Osteoblast (primary cell): ENCODE data around the gene C11orf97. TPM values are rescaled to one million over a fixed set of nuclear protein-coding genes. Genes with fewer than 3 reads are reported as not detected.

ENCODE experiments used
- DNase-seq: peaks from one replicate; pipeline ENCODE4 v3.0.0; 2011; ENCODE audit warnings: low spot score, mixed read lengths; ENCODE audit not compliant: insufficient read length; ENCODE audit errors: missing footprints
- H2AFZ ChIP-seq: 2 replicates; pipeline ENCODE4 v1.6.0; 2011; ENCODE audit warnings: mild to moderate bottlenecking, low read length
- H3K27ac ChIP-seq: 2 replicates; pipeline ENCODE4 v1.5.1; 2011; ENCODE audit warnings: mild to moderate bottlenecking, low read depth, low read length, moderate library complexity
- H3K27me3 ChIP-seq: 2 replicates; pipeline ENCODE4 v1.6.0; 2012; ENCODE audit warnings: mild to moderate bottlenecking, control low read depth, inconsistent platforms, low read length, moderate library complexity; ENCODE audit not compliant: insufficient read depth
- H3K36me3 ChIP-seq: 2 replicates; pipeline ENCODE4 v1.5.1; 2011; ENCODE audit warnings: mild to moderate bottlenecking, low read length, control low read depth, moderate library complexity; ENCODE audit not compliant: insufficient read depth
- H3K4me1 ChIP-seq: 2 replicates; pipeline ENCODE4 v1.5.1; 2011; ENCODE audit warnings: mild to moderate bottlenecking, low read length, control low read depth, moderate library complexity; ENCODE audit not compliant: insufficient read depth
- H3K4me2 ChIP-seq: 2 replicates; pipeline ENCODE4 v1.6.0; 2011; ENCODE audit warnings: mild to moderate bottlenecking, low read length; ENCODE audit not compliant: insufficient read depth
- H3K4me3 ChIP-seq: fragments of 200-600 bp; sonication (generic); 3 replicates; pipeline ENCODE4 v1.5.1; 2012; ENCODE audit warnings: mild to moderate bottlenecking, low read length, inconsistent platforms; ENCODE audit not compliant: insufficient read depth
- H3K79me2 ChIP-seq: 2 replicates; pipeline ENCODE4 v1.6.0; 2012; ENCODE audit warnings: mild to moderate bottlenecking, low read length, control low read depth, inconsistent platforms; ENCODE audit not compliant: insufficient read depth
- H3K9me3 ChIP-seq: 2 replicates; pipeline ENCODE4 v1.5.1; 2011; ENCODE audit warnings: low read depth, low read length, control low read depth
- H4K20me1 ChIP-seq: 2 replicates; pipeline ENCODE4 v1.6.0; 2012; ENCODE audit warnings: mild to moderate bottlenecking, low read length, control low read depth; ENCODE audit not compliant: insufficient read depth
- total RNA-seq: library from RNA; depleted of rRNA; stranded (reverse); fragments of >200 nt; gene quantifications from 2 replicates; pipeline ENCODE4 v1.2.3, GENCODE V29; 2012
- TF ChIP-seq, protein P1 (sequence below): IDR thresholded peaks from 2 replicates; pipeline ENCODE4 v1.5.1; 2011; ENCODE audit warnings: mild to moderate bottlenecking, low read depth, low read length, moderate library complexity; ENCODE audit errors: extremely low read depth

The C11orf97 gene
- total RNA-seq, 1 donor: not detected

DNA sequence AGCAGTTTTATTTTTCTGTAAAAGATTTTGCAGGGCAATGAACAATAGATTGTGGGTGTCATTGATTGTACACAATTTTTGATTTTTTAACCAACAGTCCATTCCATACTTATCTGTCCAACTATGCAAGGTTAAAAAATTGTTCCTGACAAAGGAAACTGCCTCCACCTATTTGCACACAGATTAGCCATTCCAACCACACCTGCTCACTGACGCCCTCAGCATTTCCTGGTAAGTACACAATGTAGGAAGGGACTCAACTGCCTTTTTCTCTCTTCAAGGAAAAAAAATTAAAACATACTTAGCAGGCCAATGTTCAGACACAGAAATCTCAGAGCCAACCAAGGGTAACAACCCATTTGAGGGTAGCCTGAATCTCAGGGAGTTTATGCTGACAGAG, 27.2 kb downstream of the C11orf97 start:
- Histone ChIP-seq H3K79me2 (peaks cover 3% of the 10 kb centered on the region), H2AFZ (no peak overlapping the region), H3K27me3 (no peaks in the 10 kb centered on the region), H3K4me3 (no peak overlapping the region), H3K27ac (no peak overlapping the region), H4K20me1 (no peaks in the 10 kb centered on the region), H3K4me2 (no peak overlapping the region), H3K36me3 (no peaks in the 10 kb centered on the region), H3K9me3 (no peaks in the 10 kb centered on the region), H3K4me1 (peaks cover 17% of the 10 kb centered on the region)
- TF ChIP-seq, protein P1, sequence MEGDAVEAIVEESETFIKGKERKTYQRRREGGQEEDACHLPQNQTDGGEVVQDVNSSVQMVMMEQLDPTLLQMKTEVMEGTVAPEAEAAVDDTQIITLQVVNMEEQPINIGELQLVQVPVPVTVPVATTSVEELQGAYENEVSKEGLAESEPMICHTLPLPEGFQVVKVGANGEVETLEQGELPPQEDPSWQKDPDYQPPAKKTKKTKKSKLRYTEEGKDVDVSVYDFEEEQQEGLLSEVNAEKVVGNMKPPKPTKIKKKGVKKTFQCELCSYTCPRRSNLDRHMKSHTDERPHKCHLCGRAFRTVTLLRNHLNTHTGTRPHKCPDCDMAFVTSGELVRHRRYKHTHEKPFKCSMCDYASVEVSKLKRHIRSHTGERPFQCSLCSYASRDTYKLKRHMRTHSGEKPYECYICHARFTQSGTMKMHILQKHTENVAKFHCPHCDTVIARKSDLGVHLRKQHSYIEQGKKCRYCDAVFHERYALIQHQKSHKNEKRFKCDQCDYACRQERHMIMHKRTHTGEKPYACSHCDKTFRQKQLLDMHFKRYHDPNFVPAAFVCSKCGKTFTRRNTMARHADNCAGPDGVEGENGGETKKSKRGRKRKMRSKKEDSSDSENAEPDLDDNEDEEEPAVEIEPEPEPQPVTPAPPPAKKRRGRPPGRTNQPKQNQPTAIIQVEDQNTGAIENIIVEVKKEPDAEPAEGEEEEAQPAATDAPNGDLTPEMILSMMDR: no peak
- DNase-seq: no peak

DNA sequence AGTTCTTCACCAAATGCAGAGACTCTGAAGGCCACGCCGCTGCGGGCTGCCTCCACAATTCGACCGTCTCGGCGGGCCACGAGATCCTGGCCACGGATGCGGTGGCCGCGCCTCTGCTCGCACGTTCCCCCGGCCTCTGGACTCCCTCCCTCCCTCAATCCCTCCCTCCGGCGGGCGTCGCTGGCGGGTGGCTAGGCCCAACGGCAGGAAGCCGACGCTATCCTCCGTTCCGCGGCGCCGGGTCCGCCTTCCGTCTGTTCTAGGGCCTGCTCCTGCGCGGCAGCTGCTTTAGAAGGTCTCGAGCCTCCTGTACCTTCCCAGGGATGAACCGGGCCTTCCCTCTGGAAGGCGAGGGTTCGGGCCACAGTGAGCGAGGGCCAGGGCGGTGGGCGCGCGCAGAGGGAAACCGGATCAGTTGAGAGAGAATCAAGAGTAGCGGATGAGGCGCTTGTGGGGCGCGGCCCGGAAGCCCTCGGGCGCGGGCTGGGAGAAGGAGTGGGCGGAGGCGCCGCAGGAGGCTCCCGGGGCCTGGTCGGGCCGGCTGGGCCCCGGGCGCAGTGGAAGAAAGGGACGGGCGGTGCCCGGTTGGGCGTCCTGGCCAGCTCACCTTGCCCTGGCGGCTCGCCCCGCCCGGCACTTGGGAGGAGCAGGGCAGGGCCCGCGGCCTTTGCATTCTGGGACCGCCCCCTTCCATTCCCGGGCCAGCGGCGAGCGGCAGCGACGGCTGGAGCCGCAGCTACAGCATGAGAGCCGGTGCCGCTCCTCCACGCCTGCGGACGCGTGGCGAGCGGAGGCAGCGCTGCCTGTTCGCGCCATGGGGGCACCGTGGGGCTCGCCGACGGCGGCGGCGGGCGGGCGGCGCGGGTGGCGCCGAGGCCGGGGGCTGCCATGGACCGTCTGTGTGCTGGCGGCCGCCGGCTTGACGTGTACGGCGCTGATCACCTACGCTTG, 31.7 kb downstream of the C11orf97 start, which contains the start of gene FUT4:
FUT4 (plus strand) TSS at position 227 of the 951 bp plus-strand sequence; CDS start at position 440, 213 bp downstream.
- Histone ChIP-seq H3K36me3 (no peaks in the 10 kb centered on the region), H2AFZ (peak within 1 kb of the TSS; percentile 95), H3K79me2 (peaks cover 42% of the 10 kb centered on the region), H3K27ac (peak within 1 kb of the TSS; percentile 87), H3K4me2 (peak within 1 kb of the TSS; percentile 85), H4K20me1 (peaks cover 27% of the 10 kb centered on the region), H3K27me3 (no peaks in the 10 kb centered on the region), H3K4me3 (peak within 1 kb of the TSS; percentile 87), H3K4me1 (peaks cover 24% of the 10 kb centered on the region), H3K9me3 (no peaks in the 10 kb centered on the region)
- DNase-seq: peak; percentile 98
- TF ChIP-seq, protein P1: no peak

DNA sequence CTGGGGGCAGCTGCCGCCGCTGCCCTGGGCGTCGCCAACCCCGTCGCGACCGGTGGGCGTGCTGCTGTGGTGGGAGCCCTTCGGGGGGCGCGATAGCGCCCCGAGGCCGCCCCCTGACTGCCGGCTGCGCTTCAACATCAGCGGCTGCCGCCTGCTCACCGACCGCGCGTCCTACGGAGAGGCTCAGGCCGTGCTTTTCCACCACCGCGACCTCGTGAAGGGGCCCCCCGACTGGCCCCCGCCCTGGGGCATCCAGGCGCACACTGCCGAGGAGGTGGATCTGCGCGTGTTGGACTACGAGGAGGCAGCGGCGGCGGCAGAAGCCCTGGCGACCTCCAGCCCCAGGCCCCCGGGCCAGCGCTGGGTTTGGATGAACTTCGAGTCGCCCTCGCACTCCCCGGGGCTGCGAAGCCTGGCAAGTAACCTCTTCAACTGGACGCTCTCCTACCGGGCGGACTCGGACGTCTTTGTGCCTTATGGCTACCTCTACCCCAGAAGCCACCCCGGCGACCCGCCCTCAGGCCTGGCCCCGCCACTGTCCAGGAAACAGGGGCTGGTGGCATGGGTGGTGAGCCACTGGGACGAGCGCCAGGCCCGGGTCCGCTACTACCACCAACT, 32.5 kb downstream of the C11orf97 start:
- H2AFZ ChIP-seq: peak overlapping the region; percentile 95
- H3K79me2 ChIP-seq: peaks cover 45% of the 10 kb centered on the region
- DNase-seq: peak; percentile 85
- peak overlapping the region; percentile 87 for H3K27ac ChIP-seq
- H3K9me3 ChIP-seq: no peaks in the 10 kb centered on the region
- TF ChIP-seq, protein P1: no peak
- peak overlapping the region; percentile 87 for H3K4me3 ChIP-seq
- peaks cover 24% of the 10 kb centered on the region for H3K4me1 ChIP-seq
- peaks cover 32% of the 10 kb centered on the region for H4K20me1 ChIP-seq
- peak overlapping the region; percentile 85 for H3K4me2 ChIP-seq
- no peaks in the 10 kb centered on the region for H3K27me3 ChIP-seq
- no peaks in the 10 kb centered on the region for H3K36me3 ChIP-seq
